Brain microvascular endothelial cell (primary cell): ENCODE results near the gene PFDN5.

Experiments used
- DNase-seq: peaks from one replicate; pipeline ENCODE4 v3.0.0-alpha.2; 2020
- H3K27ac ChIP-seq: fragments of 250-450 bp; sonication (Bioruptor Pico); 2 replicates; pipeline ENCODE4 v1.5.1; 2020; ENCODE audit warnings: mild to moderate bottlenecking, moderate library complexity
- H3K27me3 ChIP-seq: fragments of 250-450 bp; sonication (Bioruptor Pico); replicated peaks from 2 replicates; pipeline ENCODE4 v1.5.1; 2020; ENCODE audit warnings: mild to moderate bottlenecking
- H3K36me3 ChIP-seq: fragments of 250-450 bp; sonication (Bioruptor Pico); replicated peaks from 2 replicates; pipeline ENCODE4 v1.5.1; 2020; ENCODE audit warnings: mild to moderate bottlenecking
- H3K4me3 ChIP-seq: 2 replicates; pipeline ENCODE4 v1.5.1; 2011; ENCODE audit warnings: low read depth, mild to moderate bottlenecking, control low read depth, low read length, moderate library complexity
- CTCF ChIP-seq: IDR thresholded peaks from 2 replicates; pipeline ENCODE4 v1.5.1; 2011; ENCODE audit warnings: low read depth, mild to moderate bottlenecking, moderate library complexity, low read length, control low read depth, inconsistent platforms; ENCODE audit errors: missing control alignments
- in situ Hi-C: cut with HindIII; loops from 2 replicates; pipeline ENCODE4 v1.10.0; 2017; ENCODE audit warnings: low sequenced_read_pairs, low pct_ligation_motif_present

Gene PFDN5

GRCh38 chr12:53279283-53279869, 16.0 kb upstream of the PFDN5 start:
- no peaks in the 10 kb centered on the region for H3K27me3 ChIP-seq
- no peak overlapping the region for H3K4me3 ChIP-seq
- no peak for DNase-seq
- TF ChIP-seq CTCF = no peak
- H3K36me3 ChIP-seq = peaks cover 10% of the 10 kb centered on the region
- H3K27ac ChIP-seq = no peak overlapping the region
- in situ Hi-C loops = no loop called here

- TF ChIP-seq CTCF = no peak
- DNase-seq = no peak
- H3K27ac ChIP-seq = no peak overlapping the region
- in situ Hi-C loops = no loop called here
- no peak overlapping the region for H3K4me3 ChIP-seq
- no peaks in the 10 kb centered on the region for H3K27me3 ChIP-seq
- H3K36me3 ChIP-seq = peaks cover 10% of the 10 kb centered on the region
Measured at GRCh38 chr12:53279888-53280498, 15.3 kb upstream of the PFDN5 start.

GRCh38 chr12:53286448-53286847, 8.9 kb upstream of the PFDN5 start:
- H3K27me3 ChIP-seq = no peaks in the 10 kb centered on the region
- no peak for DNase-seq
- no peak overlapping the region for H3K4me3 ChIP-seq
- TF ChIP-seq CTCF = no peak
- no peak overlapping the region for H3K27ac ChIP-seq
- peaks cover 8% of the 10 kb centered on the region for H3K36me3 ChIP-seq
- in situ Hi-C loops = no loop called here

GRCh38 chr12:53287741-53288216, 7.6 kb upstream of the PFDN5 start:
- Histone ChIP-seq H3K4me3 (no peak overlapping the region), H3K27ac (no peak overlapping the region), H3K36me3 (peaks cover 4% of the 10 kb centered on the region), H3K27me3 (no peaks in the 10 kb centered on the region)
- peak; percentile 34 for DNase-seq
- TF ChIP-seq CTCF = peak; percentile 75
- in situ Hi-C loops = no loop called here

- no peak for TF ChIP-seq CTCF
- Histone ChIP-seq H3K27me3 (no peaks in the 10 kb centered on the region), H3K27ac (no peak overlapping the region), H3K36me3 (peaks cover 3% of the 10 kb centered on the region), H3K4me3 (no peak overlapping the region)
- DNase-seq = no peak
- in situ Hi-C loops = no loop called here
Measured at GRCh38 chr12:53288322-53288721, 7.0 kb upstream of the PFDN5 start.
